ENCODE measurements around the gene CR1L. TPM values are rescaled to one million over a fixed set of nuclear protein-coding genes. Genes with fewer than 3 reads are reported as not detected.

Gene CR1L
- total and polyA plus RNA-seq, 2 donors (not counting 3 experiments of a cell fraction or from before 2014, with no cell fraction given), result not detected

DNA sequence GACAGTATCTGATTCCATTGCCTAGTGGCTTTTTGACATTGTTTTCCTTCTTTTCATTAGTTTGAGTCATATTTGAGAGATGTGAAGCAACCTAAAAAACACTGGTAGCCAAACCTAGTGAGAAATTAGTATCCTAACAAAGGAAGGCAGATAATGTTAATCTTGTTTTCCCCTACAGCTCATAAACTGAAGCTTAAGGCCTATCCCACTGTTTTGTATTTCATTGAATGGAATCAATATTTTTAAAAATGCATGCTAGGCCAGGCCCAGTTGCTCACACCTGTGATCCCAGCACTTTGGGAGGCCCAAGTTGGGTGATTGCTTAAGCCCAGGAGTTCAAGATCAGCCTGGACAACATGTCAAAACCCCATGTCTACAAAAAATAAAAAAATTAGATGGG, 1.2 kb downstream of the CR1L start:
- no peak overlapping the region for H3K4me3 ChIP-seq (replicated peaks in 1 of 3; ENCODE audit: insufficient read depth in 1 of 3, low read depth in 1 of 3, low read length in 3 of 3)
- no peak overlapping the region for H2AFZ ChIP-seq (ENCODE audit: low read depth, low read length)
- ChIA-PET POLR2A (no interaction called here), CTCF (interaction anchor here (1.5 kb wide), 1 partner anchor 26 kb away, joined by 5 read pairs; no protein-coding TSS in a partner anchor)
- no peaks in the 10 kb centered on the region for H4K20me1 ChIP-seq (replicated peaks; ENCODE audit: control insufficient read depth, extremely low read depth, insufficient read depth, low read length)
- no peak for TF ChIP-seq MYC (IDR thresholded peaks at IDR 0.05; ENCODE audit: low read depth, low read length)
- no peak for TF ChIP-seq FOS (IDR thresholded peaks at IDR 0.05; ENCODE audit: borderline replicate concordance, insufficient read depth, low read length)
- no peak for TF ChIP-seq POLR2A (IDR thresholded peaks at IDR 0.05; ENCODE audit: low read depth, low read length)
- no peak for TF ChIP-seq GATA2 (IDR thresholded peaks at IDR 0.05; ENCODE audit: insufficient read depth, insufficient read length, low read depth, low read length)
- TF ChIP-seq JUN (IDR thresholded peaks at IDR 0.05; ENCODE audit: borderline replicate concordance, insufficient read depth, insufficient read length, low read depth), result no peak
- no peak for TF ChIP-seq POLR2AphosphoS5 (IDR thresholded peaks at IDR 0.05; ENCODE audit: insufficient read depth, low read depth, low read length)
- no peaks in the 10 kb centered on the region for H3K36me3 ChIP-seq (ENCODE audit: control insufficient read depth in 2 of 2, extremely low read depth in 1 of 2, insufficient read depth in 2 of 2, low read length in 2 of 2)
- no peaks in the 10 kb centered on the region for H3K79me2 ChIP-seq (ENCODE audit: control insufficient read depth, insufficient read depth, low read length)
- intact Hi-C loops (cut with micrococcal nuclease) (no loop called here), dilution Hi-C loops (cut with MboI; ENCODE audit: extremely low pct_ligation_motif_present, low sequenced_read_pairs) (no loop called here)
- DNase-seq (ENCODE audit: low read depth, low spot score), result no peak
- no peak overlapping the region for H3K27ac ChIP-seq (ENCODE audit: insufficient read depth, low read depth, low read length)
- BruUV-seq (replicated peaks), result no TSS peak
- H3K4me2 ChIP-seq (ENCODE audit: insufficient read depth, low read length), result no peak overlapping the region
- H3K4me1 ChIP-seq (ENCODE audit: control insufficient read depth, extremely low read depth, insufficient read depth, low read length), result peaks cover 10% of the 10 kb centered on the region
- no peak overlapping the region for H3K9ac ChIP-seq (replicated peaks; ENCODE audit: extremely low read depth, insufficient read depth, low read length)
- no peaks in the 10 kb centered on the region for H3K9me3 ChIP-seq (replicated peaks; ENCODE audit: control insufficient read depth, insufficient read depth, low read length)
- peaks cover 9 to 39% of the 10 kb centered on the region in 2 experiments for H3K27me3 ChIP-seq (ENCODE audit: control insufficient read depth in 2 of 2, insufficient read depth in 2 of 2, low read length in 2 of 2)
- H3K9me1 ChIP-seq (replicated peaks; ENCODE audit: control insufficient read depth, extremely low read depth, insufficient read depth, low read length), result no peaks in the 10 kb centered on the region
- no peak for FAIRE-seq

DNA sequence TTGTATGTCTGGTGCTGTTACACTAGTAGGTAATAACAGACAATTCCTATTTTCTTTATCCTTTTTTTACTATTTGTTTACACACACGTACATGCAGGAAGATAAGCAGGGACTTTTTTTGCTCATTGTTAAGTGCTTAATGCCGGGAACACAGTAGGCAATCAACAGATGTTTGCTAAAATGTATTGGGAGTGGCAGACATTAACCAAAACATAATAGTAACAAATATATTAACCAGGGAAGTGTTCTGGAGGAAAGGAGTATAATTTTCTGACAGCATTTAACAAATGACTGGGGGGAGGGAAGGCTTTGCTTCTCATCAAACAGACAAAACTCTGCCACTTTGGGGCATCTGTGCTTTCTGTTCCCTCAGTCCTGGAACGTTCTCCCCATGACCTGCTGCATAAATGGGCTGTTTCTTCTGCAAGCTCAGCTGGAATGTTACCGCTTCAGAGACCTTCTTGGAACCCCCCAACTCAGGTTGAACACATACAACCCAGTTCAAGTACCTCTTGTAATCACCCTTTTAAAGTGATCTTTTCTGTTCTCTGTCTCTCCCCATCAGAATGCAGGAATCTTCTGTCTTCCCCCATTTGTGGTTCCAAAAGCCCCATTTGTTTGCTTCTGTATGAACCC, 2.1 kb downstream of the CR1L start:
- FAIRE-seq, result no peak
- Histone ChIP-seq H4K20me1 (replicated peaks; ENCODE audit: control insufficient read depth, extremely low read depth, insufficient read depth, low read length) (no peaks in the 10 kb centered on the region), H3K4me3 (replicated peaks in 1 of 3; ENCODE audit: insufficient read depth in 1 of 3, low read depth in 1 of 3, low read length in 3 of 3) (no peak overlapping the region), H3K9me1 (replicated peaks; ENCODE audit: control insufficient read depth, extremely low read depth, insufficient read depth, low read length) (no peaks in the 10 kb centered on the region), H3K27ac (ENCODE audit: insufficient read depth, low read depth, low read length) (no peak overlapping the region), H3K9me3 (replicated peaks; ENCODE audit: control insufficient read depth, insufficient read depth, low read length) (no peaks in the 10 kb centered on the region), H3K9ac (replicated peaks; ENCODE audit: extremely low read depth, insufficient read depth, low read length) (no peak overlapping the region), H2AFZ (ENCODE audit: low read depth, low read length) (no peak overlapping the region), H3K4me2 (ENCODE audit: insufficient read depth, low read length) (no peak overlapping the region), H3K4me1 (ENCODE audit: control insufficient read depth, extremely low read depth, insufficient read depth, low read length) (peaks cover 10% of the 10 kb centered on the region), H3K27me3 (ENCODE audit: control insufficient read depth in 2 of 2, insufficient read depth in 2 of 2, low read length in 2 of 2) (peaks cover 9 to 44% of the 10 kb centered on the region in 2 experiments), H3K36me3 (ENCODE audit: control insufficient read depth in 2 of 2, extremely low read depth in 1 of 2, insufficient read depth in 2 of 2, low read length in 2 of 2) (no peaks in the 10 kb centered on the region), H3K79me2 (ENCODE audit: control insufficient read depth, insufficient read depth, low read length) (no peaks in the 10 kb centered on the region)
- no peak for DNase-seq (ENCODE audit: low read depth, low spot score)
- dilution Hi-C loops (cut with MboI; ENCODE audit: extremely low pct_ligation_motif_present, low sequenced_read_pairs) (no loop called here), intact Hi-C loops (cut with micrococcal nuclease) (no loop called here)
- TF ChIP-seq POLR2A (IDR thresholded peaks at IDR 0.05; ENCODE audit: low read depth, low read length) (no peak), JUN (IDR thresholded peaks at IDR 0.05; ENCODE audit: borderline replicate concordance, insufficient read depth, insufficient read length, low read depth) (no peak), FOS (IDR thresholded peaks at IDR 0.05; ENCODE audit: borderline replicate concordance, insufficient read depth, low read length) (no peak), CTCF (IDR thresholded peaks at IDR 0.05; ENCODE audit: extremely low read depth in 1 of 2, insufficient read depth in 1 of 2, low read depth in 1 of 2, low read length in 2 of 2) (no peak), EZH2 (IDR thresholded peaks at IDR 0.05; ENCODE audit: borderline replicate concordance, low read depth, low read length, severe bottlenecking) (no peak), POLR2AphosphoS5 (IDR thresholded peaks at IDR 0.05; ENCODE audit: insufficient read depth, low read depth, low read length) (no peak), MYC (IDR thresholded peaks at IDR 0.05; ENCODE audit: low read depth, low read length) (no peak), MAX (IDR thresholded peaks at IDR 0.05; ENCODE audit: insufficient read depth, insufficient read length) (no peak), GATA2 (IDR thresholded peaks at IDR 0.05; ENCODE audit: insufficient read depth, insufficient read length, low read depth, low read length) (no peak)
- BruUV-seq (replicated peaks), result no TSS peak
- ChIA-PET CTCF (interaction anchor here (2.2 kb wide), 1 partner anchor 27 kb away, joined by 6 read pairs; no protein-coding TSS in a partner anchor), POLR2A (no interaction called here)

All from endothelial cell of umbilical vein (primary cell).